Measurements from ENCODE around the gene TMEM273.

The TMEM273 gene

DNA sequence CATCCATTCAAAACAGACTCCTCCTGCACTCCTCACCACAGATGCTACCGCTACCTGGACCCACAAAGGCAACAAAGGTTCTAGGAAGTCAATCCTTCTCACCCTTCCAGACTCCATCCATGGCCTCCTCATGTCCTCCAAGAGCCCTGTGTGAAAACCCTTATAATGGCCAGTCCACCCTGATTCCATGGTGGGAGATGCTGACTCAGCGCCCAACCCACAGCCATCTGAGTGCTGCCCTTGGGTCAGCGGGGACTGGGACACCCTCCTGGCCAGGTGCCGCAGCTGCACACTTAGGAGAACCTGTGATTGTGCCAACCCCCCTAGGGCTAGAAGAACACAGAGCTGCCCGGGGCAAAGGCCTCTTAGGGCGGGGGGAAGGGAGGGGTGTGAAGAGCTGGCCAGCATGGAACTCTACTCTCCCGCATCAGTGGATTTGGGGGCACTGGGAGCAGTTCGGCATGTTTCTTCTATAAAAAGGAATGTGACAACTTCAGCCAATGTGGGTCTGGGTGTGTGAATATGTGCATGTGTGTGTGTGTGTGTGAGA is 25.4 kb downstream of the TMEM273 start:
- DNase-seq: no peak

DNA sequence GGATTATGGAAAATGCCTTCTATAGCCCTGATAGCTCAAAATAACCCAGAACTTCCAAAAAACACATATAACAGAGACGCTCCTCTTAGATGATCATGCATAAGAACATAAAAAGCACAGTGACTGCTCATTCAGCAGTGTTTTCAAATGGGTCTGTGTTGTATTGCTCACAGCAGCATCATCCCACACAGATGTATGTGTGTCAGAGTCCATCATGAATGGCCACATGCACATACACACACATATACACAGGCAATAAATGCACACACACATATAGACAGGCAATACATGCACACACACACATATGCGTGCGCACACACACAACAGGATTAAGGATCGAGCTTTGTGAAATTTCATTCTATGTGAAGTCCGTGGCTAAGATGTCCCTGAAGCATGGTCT is 26.1 kb downstream of the TMEM273 start:
- no peak for DNase-seq

DNA sequence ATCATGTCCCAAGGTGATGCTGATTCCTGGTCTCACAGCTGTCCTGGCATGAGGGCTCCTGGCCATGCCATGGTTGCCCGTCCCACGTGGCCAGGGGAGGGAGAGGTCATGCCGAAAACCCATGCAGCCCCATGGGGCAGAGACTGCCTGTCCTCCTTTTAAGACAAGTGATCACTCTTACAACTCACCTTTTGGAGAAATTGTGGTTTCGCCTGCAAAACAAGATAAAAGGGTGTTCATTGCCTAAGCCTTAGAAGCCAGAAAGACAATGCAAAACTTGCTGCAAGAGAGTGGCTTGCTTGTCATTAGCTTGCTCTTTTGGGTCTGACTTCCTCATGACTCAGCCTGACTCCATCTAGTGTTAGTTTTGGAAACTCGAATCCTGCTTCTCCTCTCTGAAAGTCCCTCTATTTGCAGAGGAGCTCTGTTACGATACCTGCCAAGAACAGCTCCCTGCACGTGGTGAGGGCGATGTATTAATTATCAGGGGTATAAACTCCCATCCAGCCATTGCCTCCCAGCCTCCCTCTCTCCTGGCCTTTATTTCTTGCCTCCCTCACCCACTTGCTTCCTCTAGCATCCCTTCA is 26.7 kb downstream of the TMEM273 start:
- no peak for DNase-seq

DNA sequence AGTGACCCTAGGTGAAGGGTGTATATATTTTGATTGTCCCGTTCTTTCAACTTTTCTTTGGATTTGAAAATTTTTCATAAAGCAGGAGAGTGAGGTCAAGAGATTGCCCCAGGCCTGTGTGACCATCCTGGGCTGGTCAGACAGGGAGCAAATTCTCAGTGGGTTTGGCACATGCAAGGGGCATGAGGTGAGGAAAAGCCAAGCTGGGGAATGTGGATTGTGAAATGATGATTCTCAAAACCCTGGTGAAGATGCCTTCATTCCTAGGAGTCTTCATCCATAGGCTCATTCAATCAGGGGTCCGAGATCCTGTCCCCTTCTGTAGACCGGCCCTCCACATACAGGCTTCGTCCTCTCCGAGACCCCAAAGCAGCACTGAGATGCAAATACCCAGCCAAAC is 27.4 kb downstream of the TMEM273 start:
- no peak for DNase-seq

DNA sequence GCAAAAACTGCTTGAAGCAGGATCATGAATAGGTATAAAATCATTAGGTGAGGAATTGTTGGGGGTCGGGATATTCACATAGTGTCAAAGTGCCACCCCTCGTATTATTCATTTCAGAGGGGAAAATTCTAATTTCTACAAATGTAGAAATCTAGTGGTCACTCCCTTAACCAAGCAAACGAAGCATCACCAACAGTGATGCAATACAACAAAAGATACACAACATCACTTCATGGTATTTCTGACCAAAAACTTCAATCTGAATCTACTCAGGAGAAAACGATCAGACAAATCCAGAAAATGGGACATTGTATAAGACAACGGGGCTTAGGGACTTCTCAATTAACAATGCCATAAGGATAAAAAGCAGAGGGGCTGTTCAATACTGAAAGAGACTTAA is 28.1 kb downstream of the TMEM273 start:
- DNase-seq: no peak

DNA sequence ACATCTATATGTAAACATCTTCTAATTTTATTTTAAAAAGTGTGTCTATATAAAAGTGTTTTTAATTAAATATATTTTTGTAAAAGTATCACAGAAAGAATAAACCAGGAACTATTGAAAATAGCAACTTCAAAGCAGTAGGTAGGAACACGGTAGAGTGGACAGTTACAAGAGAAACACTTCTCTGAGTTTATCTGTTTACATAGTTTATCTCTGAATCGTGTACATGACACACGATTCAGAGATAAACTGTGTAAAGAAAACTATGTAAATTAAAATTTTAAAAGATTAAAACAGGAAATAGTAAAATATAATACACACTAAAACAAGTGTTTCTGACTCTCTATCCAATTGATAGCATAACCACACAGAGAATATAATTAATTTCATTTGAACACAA is 29.3 kb downstream of the TMEM273 start:
- no peak for DNase-seq

DNA sequence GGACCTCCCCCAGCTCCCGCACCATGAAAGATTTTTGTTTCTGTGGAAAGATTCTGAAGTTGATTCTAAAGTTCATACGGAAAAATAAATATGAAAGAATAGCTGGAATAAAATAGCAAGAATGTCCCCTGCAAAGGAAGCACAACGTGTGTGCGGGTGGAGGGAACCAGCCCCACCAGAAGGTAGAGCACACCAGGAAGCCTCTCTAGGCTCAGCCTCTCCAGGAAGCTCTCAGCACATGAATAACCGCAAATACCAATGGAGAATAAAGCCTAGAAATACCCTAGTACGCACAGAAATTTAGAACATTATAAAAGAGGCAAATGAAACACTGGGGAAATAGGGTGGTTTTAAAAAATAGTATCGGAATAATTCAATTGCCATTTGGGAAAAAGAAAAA is 29.8 kb downstream of the TMEM273 start:
- DNase-seq: no peak

DNA sequence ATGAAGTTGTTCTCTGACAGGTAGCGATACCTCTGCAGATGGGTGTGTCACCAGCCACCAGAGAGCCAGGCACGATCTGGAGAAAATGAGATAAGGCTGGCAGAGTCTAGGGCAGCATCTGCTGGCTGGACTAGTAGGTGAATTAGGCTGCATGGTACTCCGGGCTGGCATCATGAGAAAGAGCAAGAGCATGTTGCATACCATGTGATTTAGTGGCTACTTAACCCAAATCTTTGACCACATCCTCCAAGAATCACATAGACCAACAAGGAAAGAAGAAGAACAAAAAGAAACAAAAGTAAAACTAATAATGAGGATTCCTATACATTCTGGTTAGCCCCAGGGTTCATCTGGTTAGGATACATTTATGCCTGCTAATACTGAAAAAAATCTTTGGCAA is 31.0 kb downstream of the TMEM273 start:
- DNase-seq: no peak

DNA sequence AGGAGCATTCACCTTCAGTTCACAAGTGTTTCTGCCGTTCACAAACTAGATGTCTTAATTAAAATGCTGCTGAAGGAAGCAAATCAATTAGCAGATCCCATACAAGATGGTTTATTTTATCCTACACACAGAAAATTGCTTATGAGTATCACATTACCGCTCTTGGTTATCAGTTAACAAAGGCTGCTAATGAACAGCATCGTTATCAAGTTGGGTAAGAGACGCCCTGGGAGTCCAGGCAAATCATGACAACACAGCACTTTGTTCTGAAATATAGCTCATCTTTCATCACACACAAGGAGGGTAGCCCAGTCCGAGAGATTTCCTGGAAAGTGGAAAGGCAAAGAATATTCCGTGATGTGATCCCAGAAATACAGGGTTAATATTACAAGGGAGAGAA is 33.5 kb downstream of the TMEM273 start:
- no peak for DNase-seq

DNA sequence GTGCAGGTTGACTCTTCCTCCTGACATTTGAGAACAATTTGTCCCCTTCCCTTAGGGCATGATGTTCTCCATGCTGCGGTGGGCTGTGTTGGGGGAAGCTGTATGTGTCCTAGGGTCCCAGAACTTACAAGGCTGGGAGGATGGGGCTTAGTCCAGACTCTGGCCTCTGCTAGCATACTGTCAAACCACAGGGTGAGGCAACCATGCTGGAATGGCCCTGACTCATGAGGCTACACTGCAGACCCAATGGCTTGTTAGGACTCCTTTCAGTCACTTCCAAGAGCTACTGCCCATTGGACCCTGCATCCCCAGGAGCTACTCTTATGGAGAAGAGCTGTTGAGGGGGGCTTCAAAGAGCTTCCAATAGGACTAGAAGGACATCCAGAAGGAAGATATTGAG is 34.2 kb downstream of the TMEM273 start:
- DNase-seq: no peak

DNA sequence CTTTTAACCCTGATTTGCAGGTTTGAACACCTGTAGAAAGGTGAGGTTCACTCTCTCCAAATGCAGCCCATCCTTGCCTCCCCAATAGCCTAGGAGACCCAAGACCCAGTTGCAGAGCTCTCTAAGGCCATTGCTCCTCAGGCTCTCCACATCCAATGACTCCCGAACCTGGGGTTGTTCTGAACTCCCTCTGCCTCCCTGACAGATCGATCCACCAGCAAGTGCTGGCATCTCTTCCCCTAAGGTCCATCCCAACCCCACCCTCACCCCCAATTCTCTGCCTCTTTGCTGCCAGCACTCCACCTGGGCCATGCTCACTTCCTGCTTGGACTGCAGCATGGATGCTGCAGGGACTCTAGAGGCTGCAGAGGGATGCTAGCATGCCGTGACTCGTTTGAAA is 35.1 kb downstream of the TMEM273 start:
- DNase-seq: no peak

DNA sequence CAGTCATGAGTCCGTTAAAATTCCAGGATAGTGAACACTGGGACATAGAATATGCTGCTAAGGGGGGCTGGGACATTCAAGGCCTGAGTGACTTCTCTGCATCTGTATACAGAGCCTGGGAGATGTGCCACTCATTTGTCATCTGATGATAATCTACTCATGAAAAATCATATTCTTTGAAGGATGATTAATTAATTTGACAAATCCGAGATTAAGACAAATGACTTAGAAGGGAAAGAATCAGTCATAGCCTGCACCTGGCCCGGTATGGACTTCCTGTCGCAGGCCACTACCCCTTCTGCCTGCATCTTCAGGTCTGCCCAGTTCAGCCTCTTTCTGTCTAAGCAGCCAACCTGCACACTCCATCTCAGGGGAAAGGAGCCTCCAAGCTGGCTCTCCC is 35.5 kb downstream of the TMEM273 start:
- DNase-seq: no peak

DNA sequence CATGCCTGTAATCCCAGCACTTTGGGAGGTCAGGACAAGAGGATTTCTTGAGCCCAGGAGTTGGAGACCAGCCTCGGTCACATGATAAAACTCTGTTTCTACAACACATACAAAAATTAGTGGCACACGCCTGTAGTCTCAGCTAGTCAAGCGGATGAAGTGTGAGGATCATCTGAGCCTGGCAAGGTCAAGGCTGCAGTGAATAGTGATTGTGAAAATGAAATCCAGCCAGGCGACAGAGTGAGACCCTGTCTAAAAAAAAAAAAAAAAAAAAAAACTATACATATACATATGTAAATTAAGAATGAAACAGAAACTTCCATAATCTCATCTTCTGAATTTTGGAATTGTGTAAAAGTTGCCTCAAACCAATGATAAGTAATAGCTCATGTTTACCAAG is 36.2 kb downstream of the TMEM273 start:
- no peak for DNase-seq

DNA sequence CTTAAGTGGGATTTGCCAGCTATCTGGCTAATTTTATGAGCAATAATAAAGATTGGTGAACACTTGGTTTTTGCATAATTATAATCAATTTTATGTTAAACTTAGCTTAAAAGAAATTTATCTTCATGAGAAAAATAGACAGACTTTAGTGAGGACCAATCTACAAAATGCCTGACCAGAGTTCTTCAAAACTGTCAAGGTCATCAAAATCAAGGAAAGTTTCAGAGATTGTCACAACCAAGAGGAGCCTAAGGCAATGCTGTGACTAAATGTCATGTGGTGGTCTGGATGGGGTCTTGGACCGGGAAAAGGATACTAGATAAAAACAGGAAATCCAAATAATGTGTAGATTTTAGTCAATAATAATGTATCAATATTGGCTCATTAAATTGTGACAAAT is 36.7 kb downstream of the TMEM273 start:
- no peak for DNase-seq

DNA sequence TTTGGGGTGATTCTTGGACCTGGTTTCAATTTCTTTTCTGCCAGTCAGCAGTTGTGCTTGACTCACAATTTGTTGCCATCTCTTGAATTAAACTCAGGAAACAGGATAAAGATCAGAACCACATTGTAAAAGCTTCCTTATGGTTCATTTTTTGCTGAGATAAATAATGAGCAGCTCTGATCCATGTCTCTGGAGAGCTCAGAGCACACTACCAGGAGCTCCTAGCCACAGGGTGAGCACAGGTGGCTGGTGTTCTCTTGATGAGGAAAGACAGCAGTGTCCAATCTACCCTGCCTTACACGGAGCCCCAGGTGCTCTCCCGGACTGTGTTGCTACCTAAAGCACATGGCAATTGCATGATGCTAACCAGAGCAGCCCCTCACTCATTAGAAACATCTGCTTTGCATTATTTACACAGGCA is 37.2 kb downstream of the TMEM273 start:
- DNase-seq: no peak

DNA sequence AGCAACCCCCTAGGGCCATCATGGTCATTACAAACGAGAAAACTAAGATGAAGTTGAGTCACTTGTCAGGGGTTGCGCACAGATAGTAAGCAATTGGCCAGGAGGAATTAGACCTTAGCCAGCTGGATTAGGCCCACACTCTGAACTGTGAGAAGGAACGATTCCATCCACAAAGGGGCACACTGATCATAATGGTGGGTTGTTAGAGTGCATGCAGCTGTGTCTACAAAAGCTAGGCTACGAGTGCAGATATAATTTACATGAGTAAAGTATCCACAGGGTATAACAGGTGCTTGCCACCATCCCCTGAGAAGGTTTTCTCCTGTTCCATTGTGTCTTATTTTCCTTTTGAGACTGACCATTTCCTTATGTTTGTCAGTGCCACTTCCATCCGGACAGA is 37.8 kb downstream of the TMEM273 start:
- DNase-seq: no peak

DNA sequence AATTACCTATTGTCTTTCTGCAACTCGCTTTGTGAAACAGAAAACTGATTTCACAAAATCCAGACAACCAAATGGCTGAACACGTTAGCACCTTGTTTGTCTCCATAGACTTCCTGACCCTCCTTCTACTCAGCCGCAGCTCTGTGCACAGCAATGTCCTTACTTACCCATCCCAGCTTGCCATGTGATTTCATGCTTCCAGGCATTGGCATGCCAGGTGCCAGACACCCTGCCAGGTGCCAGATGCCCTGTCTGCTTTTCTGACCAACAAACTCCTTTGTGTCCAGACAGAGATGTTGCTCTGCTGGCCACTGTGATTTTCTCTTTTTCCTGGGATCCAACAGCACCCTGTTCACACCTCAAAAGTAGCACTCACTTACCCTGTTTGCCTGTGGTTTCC is 38.3 kb downstream of the TMEM273 start:
- DNase-seq: no peak

DNA sequence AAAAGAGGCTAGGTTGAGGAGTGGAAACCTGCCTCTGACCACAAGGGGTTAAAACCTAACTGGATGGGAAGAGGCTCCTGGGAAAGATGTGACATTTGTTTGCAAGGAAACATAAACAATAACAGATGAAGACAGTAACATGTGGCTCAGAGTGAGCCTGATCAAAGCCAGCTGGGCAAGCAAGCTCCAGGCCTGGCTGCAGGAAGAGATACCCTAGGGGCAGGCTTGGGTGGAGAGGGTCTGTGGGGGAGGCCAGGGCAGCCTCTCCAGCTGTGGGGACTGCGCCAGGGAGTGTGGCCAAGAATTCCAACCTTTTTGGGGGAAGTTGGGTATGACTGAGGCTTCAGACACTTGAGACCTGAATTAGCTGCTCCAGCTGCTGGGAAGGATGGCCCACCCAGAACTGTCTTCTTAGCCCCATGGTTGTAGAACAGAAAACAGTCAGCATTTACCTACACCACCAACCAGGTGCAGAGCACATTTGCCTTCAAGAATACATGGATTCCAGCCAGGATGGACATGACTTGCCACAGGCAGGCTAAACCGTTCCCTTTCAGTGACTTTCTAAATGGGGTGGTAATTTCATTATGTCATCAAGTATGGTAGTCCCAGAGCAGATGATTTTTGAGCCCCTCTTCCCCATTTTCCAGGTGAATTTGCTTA is 44.0 kb downstream of the TMEM273 start:
- no peak for DNase-seq

DNA sequence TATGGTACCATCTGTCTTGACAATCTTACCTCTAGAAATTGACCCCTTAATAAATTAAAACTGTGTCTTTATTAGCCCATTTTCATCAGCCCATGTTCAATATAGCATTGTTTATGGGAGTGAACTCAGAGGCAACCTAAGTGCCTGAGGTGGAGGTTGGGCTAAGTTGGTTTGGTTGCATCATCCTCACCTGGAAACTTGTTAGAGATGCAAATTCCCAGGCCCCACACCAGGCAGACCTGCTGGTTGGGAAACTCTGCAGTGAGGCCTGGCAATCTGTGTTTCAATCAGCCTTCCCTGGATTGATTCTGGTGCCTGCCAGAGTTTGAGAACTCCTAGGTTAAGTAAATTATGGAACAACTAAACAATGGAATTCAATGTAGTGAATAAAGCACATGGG is 44.9 kb downstream of the TMEM273 start:
- no peak for DNase-seq

DNA sequence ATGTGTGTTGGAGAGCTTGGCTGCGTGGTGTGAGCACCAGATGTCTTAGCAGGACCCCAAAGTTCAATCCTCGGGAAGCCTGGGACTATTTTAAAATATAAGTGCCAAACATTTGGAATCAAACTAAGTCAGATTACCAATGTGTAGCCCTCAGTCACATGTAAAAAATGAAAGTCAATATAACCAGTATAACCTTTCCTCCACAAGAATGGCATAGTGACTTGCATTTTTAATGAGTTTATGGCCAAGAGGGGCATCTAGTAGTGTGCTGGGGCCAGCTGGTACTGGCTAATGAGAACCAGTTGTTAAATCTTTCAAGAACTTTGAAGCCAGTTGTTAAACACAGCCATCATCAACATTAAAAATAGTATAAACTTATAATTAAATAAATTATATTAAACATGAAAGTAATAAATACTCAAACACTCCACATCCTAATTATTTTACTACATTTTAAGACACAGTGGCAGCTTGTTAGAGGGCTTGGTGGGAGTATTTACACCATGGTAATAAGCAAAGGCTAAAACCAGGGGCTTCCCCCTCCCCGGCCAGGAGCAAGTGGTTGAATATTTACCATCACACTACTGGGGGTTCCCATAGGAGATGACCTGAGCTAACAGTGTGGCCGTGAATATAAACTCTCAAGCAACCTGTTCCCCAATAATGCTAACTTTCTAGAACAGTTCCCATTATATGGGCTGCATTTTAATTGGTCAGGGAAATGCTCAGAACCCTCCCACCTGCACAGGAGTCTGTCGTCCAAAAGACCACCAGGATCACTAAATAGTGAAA is 46.5 kb downstream of the TMEM273 start:
- DNase-seq: no peak

DNA sequence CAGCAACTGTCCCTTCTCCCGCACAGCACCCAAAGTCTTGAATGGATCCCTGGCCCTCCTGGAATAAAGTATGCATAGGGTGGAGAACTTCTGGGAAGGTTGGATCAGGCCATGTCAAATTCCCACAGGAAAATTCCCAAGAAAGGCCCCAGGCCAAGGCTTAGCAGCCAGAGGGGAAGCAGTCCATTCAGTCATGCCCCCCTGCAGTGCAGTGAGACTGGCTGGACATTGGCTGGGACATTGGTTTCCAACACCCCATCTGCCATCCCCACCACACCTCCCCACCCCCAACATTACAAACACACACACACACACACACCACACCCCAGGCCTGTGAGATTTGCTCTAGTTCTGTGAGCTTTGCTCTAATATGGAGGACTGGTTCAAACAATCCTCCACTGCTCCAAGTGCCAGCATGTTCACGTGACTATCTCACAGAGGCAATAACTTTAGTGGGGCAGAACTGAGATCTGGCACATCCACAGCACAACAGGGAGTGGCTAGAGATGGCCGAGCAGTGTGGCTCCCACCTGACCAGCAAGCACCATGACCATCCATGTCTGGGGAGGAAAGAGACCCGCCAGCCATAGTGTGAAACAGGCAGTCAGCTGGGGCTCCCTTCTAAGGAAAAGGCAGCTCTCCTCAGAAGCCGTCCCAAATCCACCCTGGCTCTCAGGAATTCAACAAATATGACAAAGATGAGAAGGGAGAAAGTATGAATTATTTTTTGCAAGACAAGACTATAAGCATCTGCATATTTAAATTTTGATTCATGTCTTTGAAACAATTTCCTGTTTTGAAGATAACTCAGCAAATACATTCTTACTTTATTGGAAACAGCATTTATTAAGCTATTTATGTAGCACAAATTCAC is 47.6 kb downstream of the TMEM273 start:
- no peak for DNase-seq

DNA sequence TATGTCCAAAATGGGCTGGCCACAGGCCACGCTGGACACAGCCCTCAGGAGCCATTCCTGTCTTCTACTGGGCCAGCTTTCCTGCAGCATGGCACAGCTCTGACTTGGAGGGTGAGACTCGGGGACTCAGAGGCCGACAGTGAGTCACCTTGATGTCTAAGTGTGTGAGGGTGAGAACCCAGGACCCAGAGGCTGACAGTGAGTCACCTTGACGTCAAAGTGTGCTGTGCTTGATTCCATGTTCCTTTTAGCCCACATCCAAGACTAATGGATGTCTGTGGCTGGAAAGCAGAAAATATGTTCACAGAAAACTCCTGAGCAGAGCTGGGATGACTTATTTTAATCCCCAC is 48.4 kb downstream of the TMEM273 start:
- DNase-seq: no peak
